Muscle of leg (tissue), 11 donors: ENCODE data around the gene ZNF681. TPM values are rescaled to one million over a fixed set of nuclear protein-coding genes. Genes with fewer than 3 reads are reported as not detected.
"Not testable (repeated sequence)": the region's sequence is repeated elsewhere in the genome, so short reads cannot be mapped to it uniquely, and the experiment has no call there.

Experiments used
- DNase-seq: peaks from one replicate; pipeline ENCODE4 v3.0.0; 2013
- H3K27ac ChIP-seq: one replicate; pipeline ENCODE4 v1.5.1; 2013; ENCODE audit warnings: mild to moderate bottlenecking, low read length, control low read depth
- H3K27me3 ChIP-seq: one replicate; pipeline ENCODE4 v1.6.1; 2013; ENCODE audit warnings: low read length; ENCODE audit not compliant: control insufficient read depth, insufficient read depth
- H3K36me3 ChIP-seq: one replicate; pipeline ENCODE4 v1.6.1; 2013; ENCODE audit warnings: low read length; ENCODE audit not compliant: control insufficient read depth, insufficient read depth
- H3K4me1 ChIP-seq: one replicate; pipeline ENCODE4 v1.6.1; 2013; ENCODE audit warnings: low read length; ENCODE audit not compliant: control insufficient read depth, insufficient read depth
- H3K4me3 ChIP-seq: one replicate; pipeline ENCODE4 v1.5.1; 2013; ENCODE audit warnings: low read length, control low read depth
- H3K9me3 ChIP-seq: replicated peaks from 2 replicates; pipeline ENCODE4 v1.6.1; 2013; ENCODE audit warnings: low read depth, low read length; ENCODE audit not compliant: control insufficient read depth
- WGBS: methylation state at CpG from one replicate; pipeline ENCODE4 v1.1.5; 2013; ENCODE audit warnings: missing lambda C conversion rate; ENCODE audit not compliant: insufficient coverage; 5-methylcytosine and 5-hydroxymethylcytosine counted together
- polyA plus RNA-seq, 8 donors: library from polyadenylated mRNA; unstranded; fragments of 120-200 nt; gene quantifications; one replicate each; pipeline versions ENCODE4 v1.2.1 to v1.2.3, GENCODE V29; 2013; ENCODE audit warnings: inconsistent platforms in 1 of 8, low replicate concordance in 1 of 8; ENCODE audit not compliant: insufficient read length in 8 of 8, insufficient read depth in 1 of 8
- total RNA-seq: library from RNA; stranded (reverse); fragments of 120-200 nt; gene quantifications from one replicate; pipeline ENCODE4 v1.2.4, GENCODE V29; 2013

The ZNF681 gene
- total and polyA plus RNA-seq, 9 donors: 1.7 to 3.7 (median 2.7) TPM

- no peaks in the 10 kb centered on the region for H3K4me1 ChIP-seq
- H3K4me3 ChIP-seq: no peak overlapping the region
- H3K9me3 ChIP-seq: no peaks in the 10 kb centered on the region
- no peaks in the 10 kb centered on the region for H3K36me3 ChIP-seq
- no peak overlapping the region for H3K27ac ChIP-seq
- no peak for DNase-seq
- no peaks in the 10 kb centered on the region for H3K27me3 ChIP-seq
- 38% methylated on average over 1 of the region's 2 CpGs for WGBS
These were observed 59.2 kb downstream of the ZNF681 start for GRCh38 chr19:23699521-23699860.

DNA sequence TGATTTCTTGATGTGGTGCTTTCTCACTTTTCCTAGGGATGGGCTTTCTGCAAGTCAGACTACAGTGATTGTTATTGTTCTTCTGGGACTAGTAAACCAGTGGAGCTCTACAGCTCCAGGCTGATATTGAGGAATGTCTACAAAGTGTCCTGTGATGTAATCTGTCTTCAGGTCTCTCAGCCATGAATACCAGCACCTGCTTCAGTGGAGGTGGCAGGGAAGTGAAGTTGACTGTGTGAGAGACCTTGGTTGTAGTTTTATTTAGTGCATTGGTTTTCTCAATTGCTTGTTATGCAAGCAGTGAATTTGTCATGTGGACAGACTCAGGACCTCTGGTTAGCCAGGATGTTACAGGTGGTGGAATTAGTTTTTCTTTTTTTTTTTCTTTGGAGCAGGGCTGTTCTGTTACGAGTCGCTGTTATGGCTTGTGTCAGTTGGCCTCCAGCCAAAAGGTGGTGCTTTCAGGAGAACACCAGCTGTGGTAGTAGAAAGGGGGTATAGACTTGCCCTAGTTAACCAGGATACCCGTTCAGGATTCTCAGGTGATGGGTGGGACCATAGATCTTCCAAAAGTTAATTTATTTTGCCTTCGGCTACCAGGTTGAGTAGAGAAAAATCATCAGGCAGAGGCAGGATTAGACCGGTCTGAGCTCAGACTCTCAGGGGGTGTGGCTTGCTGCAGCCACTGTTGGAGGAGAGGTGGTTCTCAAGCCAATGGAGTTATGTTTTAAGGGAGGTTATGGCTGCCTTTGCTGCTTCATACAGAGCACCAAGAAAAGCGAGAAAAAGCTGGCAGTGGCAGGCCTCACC is 59.8 kb downstream of the ZNF681 start:
- Histone ChIP-seq H3K4me1 (no peaks in the 10 kb centered on the region), H3K9me3 (no peaks in the 10 kb centered on the region), H3K4me3 (no peak overlapping the region), H3K27me3 (no peaks in the 10 kb centered on the region), H3K27ac (no peak overlapping the region), H3K36me3 (no peaks in the 10 kb centered on the region)
- WGBS: 41% methylated on average over 5 of the region's 6 CpGs
- peak; percentile 1 for DNase-seq

- not testable (repeated sequence) for H3K4me3 ChIP-seq, DNase-seq, H3K4me1 ChIP-seq, H3K27ac ChIP-seq, H3K36me3 ChIP-seq, H3K9me3 ChIP-seq, H3K27me3 ChIP-seq
- WGBS: no CpG with 5 or more reads among the region's 9 CpGs
These were observed 65.8 kb downstream of the ZNF681 start for GRCh38 chr19:23692937-23693336.

Other genes starting within 250 kb of the ZNF681 start
- gene ZNF675, start 71.7 kb downstream of the ZNF681 start, total RNA-seq: 8.6 TPM
- 1 to 10 TPM; 5.4 to 7.9 (median 6.4) TPM for gene ZNF675, start 71.7 kb downstream of the ZNF681 start, polyA plus RNA-seq
- gene ZNF726, start 156.0 kb upstream of the ZNF681 start, total RNA-seq: 5.7 TPM
- gene ZNF726, start 156.0 kb upstream of the ZNF681 start, polyA plus RNA-seq: 1 to 10 TPM; 3.3 to 5.7 (median 4.1) TPM